Ovary (tissue), 9 donors: ENCODE measurements around the gene MIOX. TPM values are rescaled to one million over a fixed set of nuclear protein-coding genes. Genes with fewer than 3 reads are reported as not detected.
A peak's percentile ranks its signal among the peaks of the same experiment; 100 is the strongest.

Experiments used
- DNase-seq, 5 donors: peaks; one replicate each; pipeline ENCODE4 v3.0.0-alpha.2; 2019 to 2020
- H3K27ac ChIP-seq, 2 donors: fragments of 200-600 bp; one replicate each; pipeline versions ENCODE4 v1.5.1 to v1.8.0; 2019 to 2022
- H3K27me3 ChIP-seq: fragments of 200-600 bp; one replicate; pipeline ENCODE4 v1.8.0; 2022
- H3K36me3 ChIP-seq: fragments of 200-600 bp; sonication (generic); one replicate; pipeline ENCODE4 v1.5.1; 2019
- H3K4me1 ChIP-seq: one replicate; pipeline ENCODE4 v1.8.1; 2013; ENCODE audit warnings: mild to moderate bottlenecking, moderate library complexity; ENCODE audit not compliant: insufficient read depth
- H3K4me3 ChIP-seq: fragments of 200-600 bp; sonication (generic); one replicate; pipeline ENCODE4 v1.5.1; 2017
- H3K9me3 ChIP-seq, 2 donors: fragments of 200-600 bp in 1 of 2; sonication (generic) in 1 of 2; one replicate each; pipeline versions ENCODE4 v1.5.1 to v1.8.1; 2013 to 2019; ENCODE audit warnings: mild to moderate bottlenecking in 1 of 2, moderate library complexity in 1 of 2
- CTCF ChIP-seq, 3 donors: fragments of 450-650 bp in 2 of 3; fragments of 200-600 bp in 1 of 3; IDR thresholded peaks; one replicate each; pipeline versions ENCODE4 v1.5.1 to v1.8.0; 2016 to 2022; ENCODE audit warnings: antibody characterized with exemption in 3 of 3, mild to moderate bottlenecking in 1 of 3
- EP300 ChIP-seq: sonication (generic); formaldehyde crosslinking; IDR thresholded peaks from one replicate; pipeline ENCODE4 v1.6.1; 2017; ENCODE audit warnings: antibody characterized with exemption
- POLR2A ChIP-seq: fragments of 450-650 bp; IDR thresholded peaks from one replicate; pipeline ENCODE4 v1.6.1; 2017; ENCODE audit warnings: antibody characterized with exemption, mild to moderate bottlenecking, moderate library complexity
- WGBS, 3 donors: extraction: QIAGEN DNeasy Blood & Tissue Kit in 1 of 3; methylation state at CpG; one replicate each; pipeline versions ENCODE4 v1.1.5 to v1.1.7; 2013 to 2017; 5-methylcytosine and 5-hydroxymethylcytosine counted together
- intact Hi-C, 4 donors: fragments of 100-400 bp; cut with DNase I; formaldehyde crosslinking; loops; one replicate each; pipeline versions ENCODE4 v1.11.0 to v1.15.1; 2022 to 2023
- polyA plus RNA-seq, 2 donors: library from polyadenylated mRNA; stranded (reverse); fragments of 200-250 nt in 1 of 2; fragments of 350-450 nt in 1 of 2; fragmentation: Illumina TruSeq in 1 of 2; extraction: RNeasy Lipid Tissue Mini Kit (QIAGEN cat#74804) in 1 of 2; gene quantifications; one replicate each; pipeline ENCODE4 v1.2.3, GENCODE V29; 2013 to 2014
- total RNA-seq, 7 donors: library from RNA; depleted of rRNA in 2 of 7; stranded (reverse); fragments of >200 nt in 2 of 7; fragmentation: NEBNext Ultra II Directional in 3 of 7; extraction: Animal tissue kit (Norgen Biotek cat#: 25700) in 3 of 7; gene quantifications; one replicate each; pipeline versions ENCODE4 v1.1.0 to v1.2.4, GENCODE V29; 2016 to 2023
- donor health status: DM: no; HTN: no; CAD: no; lungs with moderate emphysema.
- donor health status: DM: no; HTN: no; CAD: no.
- donor health status: Bipolar disorder and iron deficiency.
- donor health status: DM: yes; HTN: yes; CAD: no.
- donor health status: DM: no; HTN: no; CAD: no.
- donor health status: DM: yes; HTN: yes; CAD: no.

Gene MIOX
- total and polyA plus RNA-seq, 9 donors = 0.20 TPM; not detected in 8

- intact Hi-C loops = loop anchor here in 2 of 4 donors (10.0 kb wide), 2 partner anchors 272 to 282 kb away; partner anchors contain the start of genes HDAC10 (in 1 of the 2) and TUBGCP6 (in 1 of the 2)
- H3K27ac ChIP-seq = peak overlapping the region in 1 of 2 donors; percentile 87
- peak in 2 of 5 donors; percentile 46 to 51 for DNase-seq
- H3K36me3 ChIP-seq = no peaks in the 10 kb centered on the region
- peak overlapping the region; percentile 55 for H3K4me3 ChIP-seq
- H3K9me3 ChIP-seq = no peaks in the 10 kb centered on the region
- WGBS, 3 donors = 58 to 63% (median 63%) methylated on average over 29 of the region's 29 CpGs
- peaks cover 27% of the 10 kb centered on the region for H3K4me1 ChIP-seq
- H3K27me3 ChIP-seq = peaks cover 6% of the 10 kb centered on the region
- TF ChIP-seq CTCF (IDR thresholded peaks at IDR 0.05) (no peak), POLR2A (no peak), EP300 (no peak)
Observed at GRCh38 chr22:50526834-50527801, 40.5 kb downstream of the MIOX start.

- no peak overlapping the region for H3K27ac ChIP-seq
- peaks cover 6% of the 10 kb centered on the region for H3K27me3 ChIP-seq
- intact Hi-C loops = loop anchor here in 2 of 4 donors (10.0 kb wide), 2 partner anchors 273 to 283 kb away; partner anchors contain the start of genes HDAC10 (in 1 of the 2) and TUBGCP6 (in 1 of the 2)
- peaks cover 30% of the 10 kb centered on the region for H3K4me1 ChIP-seq
- no peak for DNase-seq
- H3K9me3 ChIP-seq = no peaks in the 10 kb centered on the region
- 85 to 90% (median 86%) methylated on average over 18 of the region's 18 CpGs for WGBS, 3 donors
- no peaks in the 10 kb centered on the region for H3K36me3 ChIP-seq
- no peak overlapping the region for H3K4me3 ChIP-seq
- TF ChIP-seq EP300 (no peak), CTCF (IDR thresholded peaks at IDR 0.05) (no peak), POLR2A (no peak)
Observed at GRCh38 chr22:50527921-50528681, 41.4 kb downstream of the MIOX start.

- intact Hi-C loops = loop anchor here in 2 of 4 donors (10.0 kb wide), 2 partner anchors 274 to 284 kb away; partner anchors contain the start of genes HDAC10 (in 1 of the 2) and TUBGCP6 (in 1 of the 2)
- Histone ChIP-seq H3K36me3 (no peaks in the 10 kb centered on the region), H3K4me3 (no peak overlapping the region), H3K4me1 (peaks cover 30% of the 10 kb centered on the region), H3K27ac (no peak overlapping the region), H3K9me3 (no peaks in the 10 kb centered on the region), H3K27me3 (peaks cover 6% of the 10 kb centered on the region)
- DNase-seq = no peak
- WGBS, 3 donors = 37 to 47% (median 42%) methylated on average over 13 to 15 of the region's 15 CpGs
- TF ChIP-seq EP300 = no peak
- no peak for TF ChIP-seq POLR2A
- TF ChIP-seq CTCF (IDR thresholded peaks at IDR 0.05) = no peak
Observed at GRCh38 chr22:50528682-50529415, 42.2 kb downstream of the MIOX start.
